Stimulated activated CD4-positive, alpha-beta T cell treated with anti-CD3 and anti-CD28 coated beads, Interleukin-15, amount 100 ng/mL, for 48 hours (primary cell): Measurements from ENCODE around the gene SRRD.
"Not testable (repeated sequence)": the region's sequence is repeated elsewhere in the genome, so short reads cannot be mapped to it uniquely, and the experiment has no call there.

Source experiments
- DNase-seq, 2 donors: peaks; one replicate each; pipeline ENCODE4 v3.0.0-alpha.2; 2020; ENCODE audit warnings: low read depth in 2 of 2

SRRD gene

DNA sequence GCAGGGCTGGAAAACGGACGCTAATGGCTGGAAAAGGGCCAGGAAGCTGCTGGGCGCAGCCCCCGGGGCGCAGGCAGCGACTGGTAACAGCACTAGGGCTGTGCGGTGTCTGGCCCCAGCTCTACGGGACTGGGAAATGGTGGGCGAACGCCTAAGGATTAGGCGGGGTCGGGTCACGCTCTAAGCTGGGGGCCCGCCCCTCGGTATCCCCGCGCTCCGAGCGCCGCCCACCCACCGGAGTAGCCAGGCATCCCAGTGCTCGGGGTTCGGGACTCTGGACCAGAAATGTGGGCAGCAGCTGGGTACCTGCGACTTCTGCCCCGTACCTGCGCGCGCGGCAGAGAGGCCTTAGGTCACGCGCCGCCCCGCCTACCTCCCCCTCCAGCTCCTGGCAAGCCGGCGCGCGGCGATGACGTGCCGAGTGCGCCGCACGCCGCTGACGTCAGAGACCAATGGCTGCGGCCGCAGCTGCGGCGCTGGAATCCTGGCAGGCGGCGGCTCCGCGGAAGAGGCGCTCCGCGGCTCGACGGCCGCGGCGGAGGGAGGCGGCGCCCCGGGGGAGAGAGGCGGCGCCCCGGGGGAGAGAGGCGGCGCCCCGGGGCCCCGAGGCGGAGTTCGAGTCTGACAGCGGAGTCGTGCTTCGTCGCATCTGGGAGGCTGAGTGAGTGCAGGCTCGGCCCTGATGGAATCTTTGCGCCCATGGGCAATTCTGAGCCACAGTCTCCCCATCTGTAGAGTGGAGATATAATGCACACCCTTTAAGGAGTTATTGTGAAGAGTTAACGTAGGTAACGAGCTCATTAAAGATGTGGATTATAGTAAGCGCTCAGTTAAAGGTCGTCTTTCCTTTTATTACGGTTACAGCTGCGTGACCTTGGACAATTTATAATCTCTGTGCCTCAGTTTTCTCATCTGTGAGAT is at the start of gene SRRD, which contains the start of gene HPS4:
TSS of gene SRRD (plus strand) at position 439 of the 921 bp plus-strand sequence. CDS start at position 453, 14 bp downstream.
TSS of gene HPS4 (minus strand) at position 345 of the 921 bp plus-strand sequence. CDS start 2,021 bp downstream, outside the sequence.
- DNase-seq = peak; percentile 82 to 86

GRCh38 chr22:26435327-26436093 is 48.2 kb upstream of the SRRD start:
- no peak for DNase-seq

- DNase-seq = no peak
These were observed 46.7 kb upstream of the SRRD start for GRCh38 chr22:26436903-26437515.

- DNase-seq = no peak
These were observed 45.8 kb upstream of the SRRD start for GRCh38 chr22:26437694-26438392.

- DNase-seq = not testable (repeated sequence)
These were observed 44.9 kb upstream of the SRRD start for GRCh38 chr22:26438776-26439175.

DNA sequence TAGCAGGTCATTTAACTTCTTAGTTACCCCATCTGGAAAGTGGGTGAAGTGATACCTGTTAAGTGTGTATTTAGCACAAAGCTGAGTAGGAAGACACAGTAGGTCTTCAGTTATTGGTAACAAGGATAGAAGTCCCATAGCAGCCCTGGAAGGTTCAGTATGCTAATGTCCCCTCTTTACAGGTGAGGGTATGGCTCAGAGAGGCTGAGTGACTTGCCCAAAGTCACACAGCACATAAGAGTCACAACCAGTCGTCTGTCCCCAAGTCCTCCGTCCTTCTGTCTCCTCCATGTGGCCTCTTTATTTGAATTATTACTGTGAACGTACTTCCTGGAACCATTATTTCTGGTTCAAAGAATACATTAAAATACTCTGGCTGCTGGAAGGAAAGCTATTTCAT is 44.1 kb upstream of the SRRD start:
- DNase-seq = no peak

GRCh38 chr22:26442086-26442756 is 41.5 kb upstream of the SRRD start:
- DNase-seq = no peak

DNA sequence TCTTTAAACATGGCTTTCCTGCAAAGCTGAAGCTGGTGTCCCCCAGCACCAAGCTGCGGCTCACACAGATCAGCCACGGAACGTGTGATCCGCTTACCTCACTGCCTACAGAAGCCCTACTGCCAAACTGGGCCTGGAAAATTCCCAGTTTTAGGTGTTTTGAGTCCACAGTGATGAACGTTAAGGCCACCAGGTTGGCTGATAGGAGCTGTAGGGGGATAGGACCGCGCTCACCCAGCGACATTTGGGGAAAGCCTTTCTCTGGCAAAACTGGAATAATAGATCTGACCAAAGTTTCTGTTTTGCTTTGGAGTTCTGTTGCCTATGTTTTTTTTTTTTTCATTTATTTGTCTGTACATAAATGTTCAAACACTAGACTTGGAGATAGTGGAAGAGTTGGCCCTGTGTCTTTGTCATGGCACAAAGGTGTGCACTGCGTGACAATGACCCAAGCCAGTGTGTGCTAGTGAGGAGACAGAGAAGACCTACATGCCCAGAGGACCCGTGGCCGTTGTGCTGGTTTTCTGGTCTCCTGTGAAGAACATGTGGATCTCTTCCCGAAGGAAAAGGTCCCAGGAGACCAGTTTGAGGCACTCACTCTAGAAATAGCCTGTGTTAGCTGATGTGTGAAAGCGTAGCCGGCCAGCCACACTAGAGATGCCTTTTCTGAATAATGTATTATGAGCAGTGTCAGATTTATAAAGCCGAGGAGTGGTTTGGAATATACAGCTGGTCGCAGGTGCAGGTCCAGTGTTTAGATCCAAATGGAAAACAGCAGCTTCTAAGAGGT is 39.6 kb upstream of the SRRD start:
- no peak for DNase-seq

GRCh38 chr22:26444777-26445176 is 38.9 kb upstream of the SRRD start:
- no peak for DNase-seq

GRCh38 chr22:26445577-26446275 is 38.0 kb upstream of the SRRD start:
- no peak for DNase-seq

DNA sequence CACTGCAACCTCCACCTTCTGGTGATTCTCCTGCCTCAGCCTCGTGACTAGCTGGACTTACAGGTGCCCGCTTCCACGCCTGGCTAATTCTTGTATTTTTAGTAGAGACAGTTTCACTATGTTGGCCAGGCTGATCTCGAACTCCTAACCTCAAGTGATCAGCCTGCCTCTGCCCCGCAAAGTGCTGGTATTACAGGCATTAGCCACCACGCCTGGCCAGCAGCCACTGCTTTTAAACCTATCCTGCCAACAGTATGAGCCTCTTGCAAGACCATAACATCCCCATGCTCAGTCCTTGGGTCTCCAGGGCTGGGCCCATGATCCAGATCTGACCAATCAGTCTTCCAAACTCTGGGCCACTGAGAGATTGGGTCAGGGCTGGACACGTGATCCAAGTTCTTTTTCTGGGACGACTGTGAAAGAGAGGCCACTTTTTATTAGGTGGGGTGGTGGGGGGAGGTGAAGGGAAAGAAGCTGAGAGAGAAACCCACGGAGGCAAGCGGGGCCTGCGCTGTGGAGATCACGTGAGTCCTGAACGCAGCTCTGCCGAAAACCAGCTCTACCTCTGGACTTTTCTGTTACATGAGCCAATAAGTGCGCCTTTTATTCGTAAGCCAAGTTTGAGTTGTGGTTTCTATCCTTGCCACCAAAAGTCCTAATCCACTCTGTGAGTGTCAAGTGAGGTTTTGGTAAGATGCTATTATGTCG is 36.7 kb upstream of the SRRD start:
- no peak for DNase-seq

GRCh38 chr22:26447584-26448329 is 35.9 kb upstream of the SRRD start:
- DNase-seq = no peak

GRCh38 chr22:26448334-26448733 is 35.3 kb upstream of the SRRD start:
- DNase-seq = no peak

DNA sequence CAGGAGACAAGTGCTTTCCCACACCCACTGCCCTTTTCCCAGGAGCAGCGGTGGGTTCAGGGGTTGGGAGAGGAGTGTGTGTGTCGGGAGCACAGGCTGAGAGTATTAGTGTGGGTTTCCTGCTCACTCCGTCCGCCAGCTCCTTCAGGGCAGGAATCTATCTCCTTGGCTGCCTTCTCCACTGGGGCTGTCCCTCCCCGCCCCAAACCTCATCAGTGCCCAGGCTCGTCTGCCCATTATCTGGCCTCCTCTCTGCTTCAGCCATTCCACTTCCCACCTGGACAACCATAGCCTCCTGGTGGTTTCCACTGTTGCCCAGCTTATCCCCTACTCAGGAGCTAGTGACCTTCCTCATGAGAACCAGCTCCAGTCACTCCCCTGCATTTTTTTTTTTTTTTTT is 34.7 kb upstream of the SRRD start:
- no peak for DNase-seq

DNA sequence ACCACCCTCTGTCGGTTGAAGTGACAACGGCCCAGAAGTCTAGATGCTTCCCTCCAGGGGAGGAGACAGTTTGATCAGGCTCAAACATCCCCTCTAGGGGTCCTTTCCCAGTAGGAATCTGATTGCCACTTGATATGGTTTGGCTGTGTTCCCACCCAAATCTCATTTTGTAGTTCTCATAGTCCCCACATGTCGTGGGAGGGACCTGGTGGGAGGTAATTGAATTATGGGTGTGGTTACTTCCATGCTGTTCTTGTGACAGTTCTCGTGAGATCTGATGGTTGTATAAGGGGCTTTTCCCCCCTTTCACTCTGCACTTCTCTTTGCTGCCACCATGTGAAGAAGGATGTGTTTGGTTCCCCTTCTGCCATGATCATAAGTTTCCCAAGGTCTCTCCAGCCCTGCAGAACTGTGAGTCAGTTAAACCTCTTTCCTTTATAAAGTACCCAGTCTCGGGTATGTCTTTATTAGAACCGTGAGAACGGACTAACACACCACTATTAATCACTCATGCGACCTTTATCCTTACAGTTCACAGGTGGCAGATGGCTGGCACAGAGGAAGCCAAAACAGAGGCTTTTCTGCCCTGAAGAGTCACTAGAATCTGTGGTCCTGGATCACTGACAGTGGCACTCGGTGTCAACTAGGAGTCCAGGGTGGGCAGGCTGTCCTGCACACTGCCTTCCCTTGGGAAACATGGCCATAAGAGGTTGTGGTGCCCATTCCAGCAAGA is 33.1 kb upstream of the SRRD start:
- no peak for DNase-seq

DNA sequence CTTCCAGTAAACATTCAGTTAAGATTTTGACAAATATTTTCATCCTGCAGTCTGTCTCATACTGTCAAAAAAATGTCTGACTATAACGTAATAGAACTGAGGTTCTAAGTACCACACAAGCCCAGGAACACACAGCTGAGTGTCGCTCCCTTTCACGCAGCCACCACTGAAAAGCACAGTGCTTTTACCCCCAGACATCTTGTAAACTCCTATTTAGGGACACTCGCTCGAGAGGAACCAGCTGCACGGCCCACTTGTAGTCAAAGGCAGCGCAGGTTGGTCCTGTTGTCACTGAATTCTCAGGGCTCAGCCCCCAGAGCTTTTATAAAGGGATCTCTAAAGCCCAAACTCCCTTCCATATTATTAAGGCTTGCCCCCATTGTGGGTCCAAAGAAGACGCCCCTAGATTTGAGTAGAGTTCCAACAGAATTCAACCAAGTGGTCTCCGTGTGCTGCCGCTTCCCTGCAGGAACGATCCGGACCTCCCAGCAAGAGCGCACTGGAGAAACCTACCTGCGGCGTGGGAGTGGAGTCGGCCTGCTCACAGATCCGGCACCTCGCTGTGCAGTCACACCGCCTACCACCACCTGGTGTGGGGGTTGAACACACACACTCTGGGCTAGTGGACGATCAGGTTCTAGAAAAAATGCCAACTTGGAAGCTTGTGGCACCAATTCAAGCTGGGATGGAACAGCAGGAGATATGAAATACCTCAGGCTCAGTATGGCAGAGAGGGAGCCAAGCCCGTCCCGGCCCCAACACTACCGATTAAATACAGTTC is 31.3 kb upstream of the SRRD start:
- DNase-seq = no peak

DNA sequence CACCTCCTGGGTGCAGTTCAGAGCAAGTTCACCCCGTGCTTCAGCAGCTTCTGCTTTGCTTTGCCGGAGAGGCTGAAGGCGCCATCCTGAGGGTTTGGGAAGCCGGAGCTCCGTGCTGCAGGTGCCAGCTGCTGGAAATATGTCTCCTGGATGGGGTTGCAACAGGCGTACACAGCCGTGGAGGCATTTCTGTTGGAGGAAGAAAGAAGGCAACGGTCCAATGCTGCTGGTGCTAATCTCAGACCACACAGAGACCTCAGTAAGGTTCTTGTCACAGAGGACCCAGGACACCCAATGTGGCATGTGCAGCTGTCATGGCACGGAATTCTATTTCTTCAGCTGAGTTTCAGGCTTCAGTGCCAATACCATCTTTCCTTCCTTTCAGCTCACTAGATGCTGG is 30.5 kb upstream of the SRRD start:
- no peak for DNase-seq
